H1 (cell line): Measurements from ENCODE around the gene CD1D. TPM values are rescaled to one million over a fixed set of nuclear protein-coding genes. Genes with fewer than 3 reads are reported as not detected.

ENCODE experiments used
- BACH1 ChIP-seq: IDR thresholded peaks from 2 replicates; pipeline ENCODE4 v1.6.1; 2012; ENCODE audit warnings: low read length, improper control_type of control experiment
- CHD7 ChIP-seq: fragments of 300-600 bp; sonication (generic); IDR thresholded peaks from 2 replicates; pipeline ENCODE4 v1.7.1; 2012; ENCODE audit warnings: low read length, moderate library complexity, mild to moderate bottlenecking, inconsistent platforms; ENCODE audit not compliant: insufficient replicate concordance
- FOSL1 ChIP-seq: IDR thresholded peaks from 2 replicates; pipeline ENCODE4 v1.6.1; 2011; ENCODE audit warnings: mild to moderate bottlenecking, low read depth, low read length, moderate library complexity; ENCODE audit not compliant: insufficient read depth
- GABPA ChIP-seq: IDR thresholded peaks from 2 replicates; pipeline ENCODE4 v1.6.1; 2011; ENCODE audit warnings: mild to moderate bottlenecking, low read length, moderate library complexity, borderline replicate concordance; ENCODE audit not compliant: insufficient read depth
- GTF2F1 ChIP-seq: IDR thresholded peaks from 2 replicates; pipeline ENCODE4 v1.6.1; 2012; ENCODE audit warnings: low read depth, low read length, improper control_type of control experiment, borderline replicate concordance
- MAX ChIP-seq: IDR thresholded peaks from 2 replicates; pipeline ENCODE4 v1.6.1; 2012; ENCODE audit warnings: inconsistent platforms
- PHF8 ChIP-seq: fragments of 200-600 bp; sonication (generic); conservative IDR thresholded peaks from 2 replicates; pipeline ENCODE4 v1.7.1; 2012; ENCODE audit warnings: low read depth, mild to moderate bottlenecking, inconsistent platforms, low read length, moderate library complexity
- RAD21 ChIP-seq, 2 experiments: IDR thresholded peaks in 1 of 2; conservative IDR thresholded peaks in 1 of 2; 2 replicates each; pipeline ENCODE4 v1.6.1; 2011; ENCODE audit warnings: low read depth in 2 of 2, low read length in 2 of 2, improper control_type of control experiment in 1 of 2, inconsistent platforms in 1 of 2, mild to moderate bottlenecking in 1 of 2, moderate library complexity in 1 of 2
- SIN3A ChIP-seq, 2 experiments: IDR thresholded peaks in 1 of 2; conservative IDR thresholded peaks in 1 of 2; 2 replicates each; pipeline ENCODE4 v1.6.1; 2011 to 2012; ENCODE audit warnings: low read length in 2 of 2, improper control_type of control experiment in 1 of 2, low read depth in 1 of 2, mild to moderate bottlenecking in 1 of 2
- SRF ChIP-seq: IDR thresholded peaks from 2 replicates; pipeline ENCODE4 v1.6.1; 2011; ENCODE audit warnings: mild to moderate bottlenecking, low read depth, low read length, moderate library complexity
- TBP ChIP-seq: IDR thresholded peaks from 2 replicates; pipeline ENCODE4 v1.6.1; 2011; ENCODE audit warnings: low read depth, low read length, improper control_type of control experiment
- polyA plus RNA-seq, 7 experiments: library from polyadenylated mRNA; depleted of rRNA in 3 of 7; stranded (reverse) in 5 of 7; unstranded in 2 of 7; fragments of >200 nt in 5 of 7; fragments of 200-250 nt in 2 of 7; gene quantifications; 1 replicate in 5 of 7; 2 replicates in 1 of 7; 4 replicates in 1 of 7; pipeline versions ENCODE4 v1.2.1 to v1.2.3, GENCODE V29; 2011 to 2013; ENCODE audit warnings: missing spikeins in 2 of 7, mixed read lengths in 2 of 7
- total RNA-seq: library from RNA; stranded (reverse); fragmentation: NEBNext Ultra II Directional; extraction: Animal tissue kit (Norgen Biotek cat#: 25700); gene quantifications from 2 replicates; pipeline ENCODE4 v1.2.1, GENCODE V29; 2021

Gene CD1D
- total and polyA plus RNA-seq, 2 of the 8 experiments (the other 6 are each of a cell fraction or from before 2014, with no cell fraction given): 1.1 to 1.6 TPM

GRCh38 chr1:158189624-158190023 lies 8.9 kb downstream of the CD1D start (continued):
- TF ChIP-seq CHD7: no peak
- TF ChIP-seq SIN3A (conservative IDR thresholded peaks at IDR 0.05 in 1 of 2, IDR thresholded peaks at IDR 0.05 in 1 of 2; ENCODE audit: low read depth in 1 of 2, low read length in 2 of 2): no peak
- no peak for TF ChIP-seq GTF2F1
- TF ChIP-seq BACH1: no peak
- TF ChIP-seq FOSL1: no peak
- no peak for TF ChIP-seq SRF
- TF ChIP-seq PHF8: no peak
- no peak for TF ChIP-seq MAX
- no peak for TF ChIP-seq RAD21 (IDR thresholded peaks at IDR 0.05 in 1 of 2, conservative IDR thresholded peaks at IDR 0.05 in 1 of 2; ENCODE audit: low read depth in 2 of 2, low read length in 2 of 2)
- no peak for TF ChIP-seq TBP
- no peak for TF ChIP-seq GABPA
- TF ChIP-seq, all 59 proteins: peak for 0
